Endodermal cell (in vitro differentiated cells): ENCODE measurements around the gene FHAD1. TPM values are rescaled to one million over a fixed set of nuclear protein-coding genes. Genes with fewer than 3 reads are reported as not detected.

ENCODE experiments used
- DNase-seq: peaks from one replicate; pipeline ENCODE4 v3.0.0-alpha.2; 2017
- H3K27ac ChIP-seq: 2 replicates; pipeline ENCODE4 v1.5.1; 2013; ENCODE audit warnings: mild to moderate bottlenecking, low read depth, low read length, moderate library complexity
- H3K27me3 ChIP-seq: 2 replicates; pipeline ENCODE4 v1.6.1; 2013; ENCODE audit warnings: mild to moderate bottlenecking, low read length, moderate library complexity; ENCODE audit not compliant: insufficient read depth, control insufficient read depth, poor library complexity, severe bottlenecking
- H3K36me3 ChIP-seq: 2 replicates; pipeline ENCODE4 v1.7.0; 2013; ENCODE audit warnings: mild to moderate bottlenecking, low read length, moderate library complexity; ENCODE audit not compliant: control insufficient read depth, insufficient read depth
- H3K4me1 ChIP-seq: one replicate; pipeline ENCODE4 v1.7.0; 2013; ENCODE audit warnings: low read length; ENCODE audit not compliant: control insufficient read depth, insufficient read depth
- H3K4me3 ChIP-seq: 2 replicates; pipeline ENCODE4 v1.5.1; 2013; ENCODE audit warnings: mild to moderate bottlenecking, low read length, moderate library complexity
- H3K9ac ChIP-seq: 2 replicates; pipeline ENCODE4 v1.6.1; 2013; ENCODE audit warnings: mild to moderate bottlenecking, low read length, moderate library complexity; ENCODE audit not compliant: poor library complexity, severe bottlenecking; ENCODE audit errors: extremely low read depth
- H3K9me3 ChIP-seq: 2 replicates; pipeline ENCODE4 v1.6.1; 2013; ENCODE audit warnings: mild to moderate bottlenecking, low read length, moderate library complexity; ENCODE audit not compliant: control insufficient read depth
- H3K27ac Mint-ChIP-seq: 2 replicates; pipeline ENCODE4 v1.8.0; 2020; ENCODE audit warnings: mixed read lengths
- H3K27me3 Mint-ChIP-seq: 2 replicates; pipeline ENCODE4 v1.8.0; 2021; ENCODE audit warnings: mild to moderate bottlenecking, mixed read lengths; ENCODE audit not compliant: insufficient read depth
- H3K36me3 Mint-ChIP-seq: 2 replicates; pipeline ENCODE4 v1.8.0; 2020; ENCODE audit warnings: low read depth, mixed read lengths
- H3K4me1 Mint-ChIP-seq: 2 replicates; pipeline ENCODE4 v1.8.0; 2020; ENCODE audit warnings: mixed read lengths
- H3K4me3 Mint-ChIP-seq: 2 replicates; pipeline ENCODE4 v1.8.0; 2020; ENCODE audit warnings: mild to moderate bottlenecking, moderate library complexity, mixed read lengths
- H3K9me3 Mint-ChIP-seq: 2 replicates; pipeline ENCODE4 v1.8.0; 2020; ENCODE audit warnings: mild to moderate bottlenecking, mixed read lengths
- WGBS, 2 experiments: methylation state at CpG; one replicate each; pipeline versions ENCODE4 v1.1.5 to v1.1.7; 2013; ENCODE audit warnings: missing lambda C conversion rate in 2 of 2, mixed read lengths in 1 of 2; ENCODE audit not compliant: insufficient coverage in 1 of 2, insufficient read length in 1 of 2; 5-methylcytosine and 5-hydroxymethylcytosine counted together
- total RNA-seq, 2 donors: library from RNA; stranded (reverse); fragmentation: NEBNext Ultra II Directional in 1 of 2; extraction: Animal tissue kit (Norgen Biotek cat#: 25700) in 1 of 2; gene quantifications; 2 replicates in 1 of 2; 3 replicates in 1 of 2; pipeline ENCODE4 v1.2.1, GENCODE V29; 2021
- TF ChIP-seq, protein P1 (sequence below): fragments of 200-600 bp; sonication (generic); conservative IDR thresholded peaks from 2 replicates; pipeline ENCODE4 v1.5.0; 2021; ENCODE audit warnings: antibody characterized with exemption, mild to moderate bottlenecking

FHAD1 gene
- total RNA-seq, 2 donors from 2014 or later, result 2.9 to 3.6 TPM

DNA sequence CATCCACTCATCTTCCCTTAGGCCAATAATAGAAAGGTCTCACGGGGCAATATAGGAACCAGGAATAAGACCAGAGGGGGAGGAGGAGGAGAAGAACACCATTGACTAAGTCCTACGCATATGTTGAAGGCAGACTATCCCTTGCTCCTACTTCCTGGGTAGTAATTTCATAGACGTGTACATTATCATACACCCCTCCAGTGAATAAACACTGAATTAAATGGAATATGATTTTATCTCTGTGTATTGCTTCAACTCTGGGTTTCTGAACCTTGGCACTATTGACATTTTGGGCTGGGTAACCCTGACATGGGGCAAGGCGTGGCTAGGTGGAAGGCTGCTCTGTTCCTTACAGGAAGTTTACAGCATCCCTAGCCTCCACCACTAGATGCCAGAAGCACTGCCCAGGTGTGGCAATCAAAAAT, 17.3 kb upstream of the FHAD1 start:
- Mint-ChIP-seq H3K4me3 (no peak overlapping the region), H3K27ac (no peak overlapping the region), H3K27me3 (no peaks in the 10 kb centered on the region), H3K4me1 (no peaks in the 10 kb centered on the region), H3K36me3 (no peaks in the 10 kb centered on the region), H3K9me3 (no peaks in the 10 kb centered on the region)
- 67 to 81% methylated on average over 1 to 4 of the region's 4 CpGs for WGBS, 2 experiments
- Histone ChIP-seq H3K27me3 (no peaks in the 10 kb centered on the region), H3K27ac (no peak overlapping the region), H3K4me3 (no peak overlapping the region), H3K4me1 (no peaks in the 10 kb centered on the region), H3K36me3 (no peaks in the 10 kb centered on the region), H3K9ac (no peak overlapping the region), H3K9me3 (no peaks in the 10 kb centered on the region)
- TF ChIP-seq, protein P1, sequence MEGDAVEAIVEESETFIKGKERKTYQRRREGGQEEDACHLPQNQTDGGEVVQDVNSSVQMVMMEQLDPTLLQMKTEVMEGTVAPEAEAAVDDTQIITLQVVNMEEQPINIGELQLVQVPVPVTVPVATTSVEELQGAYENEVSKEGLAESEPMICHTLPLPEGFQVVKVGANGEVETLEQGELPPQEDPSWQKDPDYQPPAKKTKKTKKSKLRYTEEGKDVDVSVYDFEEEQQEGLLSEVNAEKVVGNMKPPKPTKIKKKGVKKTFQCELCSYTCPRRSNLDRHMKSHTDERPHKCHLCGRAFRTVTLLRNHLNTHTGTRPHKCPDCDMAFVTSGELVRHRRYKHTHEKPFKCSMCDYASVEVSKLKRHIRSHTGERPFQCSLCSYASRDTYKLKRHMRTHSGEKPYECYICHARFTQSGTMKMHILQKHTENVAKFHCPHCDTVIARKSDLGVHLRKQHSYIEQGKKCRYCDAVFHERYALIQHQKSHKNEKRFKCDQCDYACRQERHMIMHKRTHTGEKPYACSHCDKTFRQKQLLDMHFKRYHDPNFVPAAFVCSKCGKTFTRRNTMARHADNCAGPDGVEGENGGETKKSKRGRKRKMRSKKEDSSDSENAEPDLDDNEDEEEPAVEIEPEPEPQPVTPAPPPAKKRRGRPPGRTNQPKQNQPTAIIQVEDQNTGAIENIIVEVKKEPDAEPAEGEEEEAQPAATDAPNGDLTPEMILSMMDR, result no peak
- DNase-seq, result no peak

DNA sequence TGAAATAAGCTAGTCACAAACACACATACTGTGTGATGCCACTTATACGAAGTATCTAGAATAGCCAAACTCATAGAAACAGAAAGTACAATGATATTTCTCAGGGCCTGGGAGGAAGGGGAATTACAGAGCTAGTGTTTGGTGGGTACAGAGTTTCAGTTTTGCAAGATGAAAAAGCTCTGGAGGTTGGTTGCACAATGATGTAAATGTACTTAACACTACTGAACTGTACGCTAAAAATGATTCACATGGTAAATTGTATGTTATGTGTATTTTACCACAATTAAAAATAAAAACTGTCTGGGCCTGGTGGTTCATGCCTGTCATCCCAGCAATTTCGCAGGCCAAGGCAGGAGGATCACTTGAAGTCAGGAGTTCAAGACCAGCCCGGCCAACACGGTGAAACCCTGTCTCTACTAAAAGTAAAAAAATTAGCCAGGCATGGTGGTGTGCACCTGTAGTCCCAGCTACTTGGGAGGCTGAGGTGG, 15.3 kb upstream of the FHAD1 start:
- Histone ChIP-seq H3K9ac (no peak overlapping the region), H3K4me3 (no peak overlapping the region), H3K27ac (no peak overlapping the region), H3K9me3 (no peaks in the 10 kb centered on the region), H3K36me3 (no peaks in the 10 kb centered on the region), H3K27me3 (no peaks in the 10 kb centered on the region), H3K4me1 (no peaks in the 10 kb centered on the region)
- no peaks in the 10 kb centered on the region for H3K9me3 Mint-ChIP-seq
- H3K4me1 Mint-ChIP-seq, result no peaks in the 10 kb centered on the region
- TF ChIP-seq, protein P1, result no peak
- DNase-seq, result no peak
- H3K27me3 Mint-ChIP-seq, result no peaks in the 10 kb centered on the region
- WGBS, 2 experiments, result 73 to 89% methylated on average over 4 of the region's 5 CpGs
- no peaks in the 10 kb centered on the region for H3K36me3 Mint-ChIP-seq
- H3K27ac Mint-ChIP-seq, result no peak overlapping the region
- no peak overlapping the region for H3K4me3 Mint-ChIP-seq

DNA sequence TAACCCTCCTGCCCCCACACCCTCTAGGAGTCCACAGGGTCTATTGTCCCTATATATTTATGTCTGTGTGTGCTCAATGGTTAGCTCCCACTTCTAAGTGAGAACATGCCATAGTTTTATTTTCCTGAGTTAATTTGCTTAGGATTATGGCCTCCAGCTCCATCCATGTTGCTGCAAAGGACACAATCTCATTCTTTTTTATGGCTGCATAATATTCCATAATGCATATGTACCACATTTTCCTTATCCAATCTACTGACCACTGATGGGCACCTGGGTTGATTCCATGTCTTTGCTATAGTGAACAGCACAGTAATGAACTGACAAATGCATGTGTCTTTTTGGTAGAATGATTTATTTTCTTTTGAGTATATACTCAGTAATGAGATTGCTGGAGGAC, 13.3 kb upstream of the FHAD1 start:
- Histone ChIP-seq H3K4me3 (no peak overlapping the region), H3K36me3 (no peaks in the 10 kb centered on the region), H3K9ac (no peak overlapping the region), H3K27ac (no peak overlapping the region), H3K9me3 (no peaks in the 10 kb centered on the region), H3K27me3 (no peaks in the 10 kb centered on the region), H3K4me1 (no peaks in the 10 kb centered on the region)
- Mint-ChIP-seq H3K36me3 (no peaks in the 10 kb centered on the region), H3K27me3 (peaks cover 5% of the 10 kb centered on the region), H3K4me1 (no peaks in the 10 kb centered on the region), H3K27ac (no peak overlapping the region), H3K4me3 (no peak overlapping the region), H3K9me3 (no peaks in the 10 kb centered on the region)
- TF ChIP-seq, protein P1, result no peak
- no peak for DNase-seq
